Measurements from ENCODE around the gene OR6J1. TPM values are rescaled to one million over a fixed set of nuclear protein-coding genes. Genes with fewer than 3 reads are reported as not detected.

OR6J1 gene
- total and polyA plus RNA-seq, 2 of the 13 experiments (the other 11 are each of a cell fraction or from before 2014, with no cell fraction given) = not detected

DNA sequence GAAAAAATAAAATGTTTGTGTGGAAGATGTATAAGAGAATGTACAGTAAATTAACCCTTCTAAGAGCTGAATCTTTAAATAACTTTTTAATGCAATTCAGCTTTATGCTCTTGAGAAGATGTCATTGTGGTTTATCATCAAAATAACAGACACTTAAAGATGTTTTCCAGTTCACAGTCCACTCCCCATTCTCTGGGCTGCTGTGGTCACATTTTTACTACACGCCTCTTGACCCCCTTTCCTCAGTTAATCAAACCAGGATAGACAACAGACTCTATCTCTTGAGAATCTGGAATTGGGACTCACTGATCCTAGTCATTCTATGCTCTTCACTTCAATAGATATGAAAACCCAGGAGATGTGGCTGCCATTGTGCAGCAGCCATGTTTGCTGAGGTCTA, 24.7 kb upstream of the OR6J1 start (continued):
- TF ChIP-seq, protein P1, sequence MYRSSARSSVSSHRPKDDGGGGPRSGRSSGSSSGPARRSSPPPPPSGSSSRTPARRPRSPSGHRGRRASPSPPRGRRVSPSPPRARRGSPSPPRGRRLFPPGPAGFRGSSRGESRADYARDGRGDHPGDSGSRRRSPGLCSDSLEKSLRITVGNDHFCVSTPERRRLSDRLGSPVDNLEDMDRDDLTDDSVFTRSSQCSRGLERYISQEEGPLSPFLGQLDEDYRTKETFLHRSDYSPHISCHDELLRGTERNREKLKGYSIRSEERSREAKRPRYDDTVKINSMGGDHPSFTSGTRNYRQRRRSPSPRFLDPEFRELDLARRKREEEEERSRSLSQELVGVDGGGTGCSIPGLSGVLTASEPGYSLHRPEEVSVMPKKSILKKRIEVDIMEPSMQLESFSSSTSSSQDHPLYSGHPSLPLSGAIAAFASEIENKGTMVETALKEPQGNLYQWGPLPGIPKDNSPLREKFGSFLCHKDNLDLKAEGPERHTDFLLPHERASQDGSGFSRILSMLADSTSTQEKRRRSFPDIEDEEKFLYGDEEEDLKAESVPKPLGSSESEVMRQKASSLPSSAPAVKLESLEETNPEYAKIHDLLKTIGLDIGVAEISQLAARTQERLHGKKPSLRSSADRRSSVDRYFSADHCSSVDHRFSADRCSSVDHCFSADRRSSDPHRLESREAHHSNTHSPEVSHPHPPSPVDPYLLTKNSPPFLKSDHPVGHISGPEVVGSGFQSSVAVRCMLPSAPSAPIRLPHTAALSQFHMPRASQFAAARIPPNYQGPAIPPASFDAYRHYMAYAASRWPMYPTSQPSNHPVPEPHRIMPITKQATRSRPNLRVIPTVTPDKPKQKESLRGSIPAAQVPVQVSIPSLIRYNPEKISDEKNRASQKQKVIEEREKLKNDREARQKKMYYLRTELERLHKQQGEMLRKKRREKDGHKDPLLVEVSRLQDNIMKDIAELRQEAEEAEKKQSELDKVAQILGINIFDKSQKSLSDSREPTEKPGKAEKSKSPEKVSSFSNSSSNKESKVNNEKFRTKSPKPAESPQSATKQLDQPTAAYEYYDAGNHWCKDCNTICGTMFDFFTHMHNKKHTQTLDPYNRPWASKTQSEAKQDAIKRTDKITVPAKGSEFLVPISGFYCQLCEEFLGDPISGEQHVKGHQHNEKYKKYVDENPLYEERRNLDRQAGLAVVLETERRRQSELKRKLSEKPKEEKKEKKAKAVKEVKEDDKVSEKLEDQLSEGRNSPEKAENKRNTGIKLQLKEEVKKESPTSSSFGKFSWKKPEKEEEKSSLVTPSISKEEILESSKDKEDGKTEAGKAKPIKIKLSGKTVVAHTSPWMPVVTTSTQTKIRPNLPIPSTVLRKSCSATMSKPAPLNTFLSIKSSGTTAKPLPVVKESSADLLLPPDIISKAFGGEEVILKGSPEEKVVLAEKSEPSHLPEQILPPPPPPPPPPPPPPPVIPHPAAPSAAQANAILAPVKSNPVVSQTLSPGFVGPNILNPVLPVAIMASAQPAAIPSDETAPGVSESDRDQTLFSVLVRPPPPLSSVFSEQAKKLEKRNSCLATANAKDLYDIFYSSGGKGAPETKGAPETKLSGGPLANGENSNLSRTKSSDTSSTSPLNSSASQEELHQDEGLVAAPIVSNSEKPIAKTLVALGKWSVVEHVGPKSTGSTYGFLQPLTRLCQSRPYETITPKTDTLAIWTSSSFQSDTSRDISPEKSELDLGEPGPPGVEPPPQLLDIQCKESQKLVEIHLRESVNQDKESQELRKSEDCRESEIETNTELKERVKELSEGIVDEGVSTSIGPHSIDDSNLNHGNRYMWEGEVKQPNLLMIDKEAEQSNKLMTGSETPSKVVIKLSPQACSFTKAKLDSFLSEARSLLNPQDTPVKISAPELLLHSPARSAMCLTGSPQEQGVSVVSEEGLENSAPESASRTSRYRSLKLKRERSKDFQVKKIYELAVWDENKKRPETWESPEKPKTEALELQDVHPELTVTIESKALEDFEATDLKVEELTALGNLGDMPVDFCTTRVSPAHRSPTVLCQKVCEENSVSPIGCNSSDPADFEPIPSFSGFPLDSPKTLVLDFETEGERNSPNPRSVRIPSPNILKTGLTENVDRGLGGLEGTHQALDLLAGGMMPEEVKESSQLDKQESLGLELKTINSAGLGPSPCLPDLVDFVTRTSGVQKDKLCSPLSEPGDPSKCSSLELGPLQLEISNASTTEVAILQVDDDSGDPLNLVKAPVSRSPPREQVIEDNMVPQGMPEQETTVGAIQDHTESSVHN (CRISPR knock-in tag; IDR thresholded peaks at IDR 0.05) = no peak
- no peak for TF ChIP-seq CHD2 (IDR thresholded peaks at IDR 0.05; ENCODE audit: low read depth, low read length)

DNA sequence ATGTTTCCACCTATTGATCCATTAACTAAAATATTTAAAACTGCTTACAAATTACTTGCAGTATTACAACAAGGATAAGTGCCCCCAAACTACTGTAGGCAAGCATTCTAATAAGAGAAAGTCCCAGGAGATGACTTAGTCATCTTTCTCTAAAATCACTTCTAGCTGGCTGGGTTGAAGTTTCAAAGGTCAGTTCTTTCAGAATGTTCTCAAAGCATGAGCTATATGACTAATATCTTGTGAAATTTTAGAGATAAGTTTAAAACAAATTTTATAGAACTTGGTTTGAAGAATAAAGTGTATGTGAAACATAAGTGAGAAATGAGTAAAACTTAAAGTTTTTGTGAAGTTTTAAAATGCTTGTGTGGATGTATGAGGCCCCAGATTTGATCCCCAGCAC, 24.3 kb upstream of the OR6J1 start:
- H3K27ac ChIP-seq (ENCODE audit: extremely low read length, insufficient read depth, low read length) = no peak overlapping the region
- H2AFZ ChIP-seq (ENCODE audit: low read length) = no peak overlapping the region
- POLR2A ChIA-PET = no interaction called here
- H3K4me1 ChIP-seq (ENCODE audit: insufficient read depth, low read length) = peaks cover 10% of the 10 kb centered on the region
- H3K79me2 ChIP-seq (ENCODE audit: insufficient read depth, low read length) = no peaks in the 10 kb centered on the region
- FAIRE-seq (no peak), ATAC-seq (no peak), DNase-seq (ENCODE audit: low spot score) (no peak)
- no peaks in the 10 kb centered on the region for H3K36me3 ChIP-seq (replicated peaks in 1 of 2; ENCODE audit: control insufficient read depth in 1 of 2, insufficient read depth in 2 of 2, low read length in 2 of 2)
- no peak overlapping the region for H3K9ac ChIP-seq (ENCODE audit: insufficient read depth, low read depth, low read length)
- in situ Hi-C loops (cut with HindIII; ENCODE audit: extremely low pct_ligation_motif_present, low pct_unique_long_range_greater_than_20kb) (no loop called here), intact Hi-C loops (cut with micrococcal nuclease; ENCODE audit: unreplicated experiment) (no loop called here)
- no peaks in the 10 kb centered on the region for H3K9me3 ChIP-seq (ENCODE audit: low read length)
- no peaks in the 10 kb centered on the region for H4K20me1 ChIP-seq (ENCODE audit: insufficient read depth, low read length)
- CTCF ChIA-PET (ENCODE audit: low intra/inter-chr PET ratio, low total read pairs) = no interaction called here
- H3K27me3 ChIP-seq (ENCODE audit: control insufficient read depth in 1 of 2, insufficient read depth in 2 of 2, low read length in 2 of 2) = no peaks in the 10 kb centered on the region; a peak in 2 of 5 replicates
- no TSS peak for BruUV-seq (replicated peaks)
- no peak overlapping the region for H3K4me3 ChIP-seq (replicated peaks in 1 of 3; ENCODE audit: insufficient read depth in 1 of 3, low read depth in 2 of 3, low read length in 3 of 3)
- no peak overlapping the region for H3K4me2 ChIP-seq (ENCODE audit: low read depth, low read length)
- TF ChIP-seq, protein P2, sequence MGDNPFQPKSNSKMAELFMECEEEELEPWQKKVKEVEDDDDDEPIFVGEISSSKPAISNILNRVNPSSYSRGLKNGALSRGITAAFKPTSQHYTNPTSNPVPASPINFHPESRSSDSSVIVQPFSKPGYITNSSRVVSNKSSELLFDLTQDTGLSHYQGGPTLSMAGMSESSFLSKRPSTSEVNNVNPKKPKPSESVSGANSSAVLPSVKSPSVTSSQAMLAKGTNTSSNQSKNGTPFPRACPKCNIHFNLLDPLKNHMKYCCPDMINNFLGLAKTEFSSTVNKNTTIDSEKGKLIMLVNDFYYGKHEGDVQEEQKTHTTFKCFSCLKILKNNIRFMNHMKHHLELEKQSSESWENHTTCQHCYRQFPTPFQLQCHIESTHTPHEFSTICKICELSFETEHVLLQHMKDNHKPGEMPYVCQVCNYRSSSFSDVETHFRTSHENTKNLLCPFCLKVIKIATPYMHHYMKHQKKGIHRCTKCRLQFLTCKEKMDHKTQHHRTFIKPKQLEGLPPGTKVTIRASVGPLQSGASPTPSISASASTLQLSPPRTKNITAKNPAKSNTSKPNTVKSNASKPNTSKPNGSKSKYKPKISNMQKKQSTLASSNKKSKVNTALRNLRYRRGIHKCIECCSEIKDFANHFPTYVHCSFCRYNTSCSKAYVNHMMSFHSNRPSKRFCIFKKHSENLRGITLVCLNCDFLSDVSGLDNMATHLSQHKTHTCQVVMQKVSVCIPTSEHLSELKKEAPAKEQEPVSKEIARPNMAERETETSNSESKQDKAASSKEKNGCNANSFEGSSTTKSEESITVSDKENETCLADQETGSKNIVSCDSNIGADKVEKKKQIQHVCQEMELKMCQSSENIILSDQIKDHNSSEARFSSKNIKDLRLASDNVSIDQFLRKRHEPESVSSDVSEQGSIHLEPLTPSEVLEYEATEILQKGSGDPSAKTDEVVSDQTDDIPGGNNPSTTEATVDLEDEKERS (CRISPR knock-in tag; IDR thresholded peaks at IDR 0.05) = no peak
- TF ChIP-seq BHLHE40 (IDR thresholded peaks at IDR 0.05; ENCODE audit: low read length) = no peak
- TF ChIP-seq, protein P3, sequence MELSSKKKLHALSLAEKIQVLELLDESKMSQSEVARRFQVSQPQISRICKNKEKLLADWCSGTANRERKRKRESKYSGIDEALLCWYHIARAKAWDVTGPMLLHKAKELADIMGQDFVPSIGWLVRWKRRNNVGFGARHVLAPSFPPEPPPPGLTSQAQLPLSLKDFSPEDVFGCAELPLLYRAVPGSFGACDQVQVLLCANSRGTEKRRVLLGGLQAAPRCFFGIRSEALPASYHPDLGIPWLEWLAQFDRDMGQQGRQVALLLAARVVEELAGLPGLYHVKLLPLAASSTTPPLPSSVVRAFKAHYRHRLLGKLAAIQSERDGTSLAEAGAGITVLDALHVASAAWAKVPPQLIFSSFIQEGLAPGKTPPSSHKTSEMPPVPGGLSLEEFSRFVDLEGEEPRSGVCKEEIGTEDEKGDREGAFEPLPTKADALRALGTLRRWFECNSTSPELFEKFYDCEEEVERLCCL (CRISPR knock-in tag; IDR thresholded peaks at IDR 0.05; ENCODE audit: borderline replicate concordance) = no peak
- no peak for TF ChIP-seq MATR3 (CRISPR knock-in tag; IDR thresholded peaks at IDR 0.05)
- TF ChIP-seq ZNF724P (CRISPR knock-in tag; IDR thresholded peaks at IDR 0.05; ENCODE audit: borderline replicate concordance) = no peak
- TF ChIP-seq ZBTB8A (CRISPR knock-in tag; IDR thresholded peaks at IDR 0.05; ENCODE audit: borderline replicate concordance, low read depth) = no peak
- TF ChIP-seq MEIS1 (CRISPR knock-in tag; IDR thresholded peaks at IDR 0.05; ENCODE audit: borderline replicate concordance) = no peak
- TF ChIP-seq ZNF782 (CRISPR knock-in tag; IDR thresholded peaks at IDR 0.05; ENCODE audit: borderline replicate concordance) = no peak
